GM10266 (cell line): ENCODE measurements around the gene KCNH2.

Experiments
- DNase-seq: peaks from one replicate; pipeline ENCODE4 v3.0.0; 2012; ENCODE audit errors: extremely low spot score
- TF ChIP-seq, protein P1 (sequence below): IDR thresholded peaks from 2 replicates; pipeline ENCODE4 v1.5.1; 2012; ENCODE audit warnings: mild to moderate bottlenecking, low read depth; ENCODE audit not compliant: control insufficient read depth, insufficient read depth; ENCODE audit errors: missing control alignments

KCNH2 gene

DNA sequence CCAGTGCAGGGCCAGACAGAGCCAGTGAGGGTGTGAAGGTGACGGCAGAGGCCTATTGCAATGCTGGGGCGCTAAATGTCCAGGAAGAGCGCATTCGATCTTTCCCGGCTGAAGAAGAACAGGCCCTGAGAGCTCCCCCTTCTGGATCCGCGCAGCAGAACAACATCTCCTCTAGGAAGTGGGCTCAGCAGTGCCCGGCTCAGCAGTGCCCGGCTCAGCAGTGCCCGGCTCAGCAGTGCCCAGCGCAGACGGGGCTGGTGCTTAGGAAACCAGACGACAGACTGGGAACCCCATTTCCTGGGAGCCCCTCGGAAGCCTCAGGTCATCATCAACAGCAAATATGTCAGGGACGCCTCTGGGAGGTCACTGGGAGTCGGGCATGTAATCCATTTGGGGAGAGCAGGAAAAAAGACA is 8.0 kb upstream of the KCNH2 start:
- peak; percentile 70 for DNase-seq
- TF ChIP-seq, protein P1, sequence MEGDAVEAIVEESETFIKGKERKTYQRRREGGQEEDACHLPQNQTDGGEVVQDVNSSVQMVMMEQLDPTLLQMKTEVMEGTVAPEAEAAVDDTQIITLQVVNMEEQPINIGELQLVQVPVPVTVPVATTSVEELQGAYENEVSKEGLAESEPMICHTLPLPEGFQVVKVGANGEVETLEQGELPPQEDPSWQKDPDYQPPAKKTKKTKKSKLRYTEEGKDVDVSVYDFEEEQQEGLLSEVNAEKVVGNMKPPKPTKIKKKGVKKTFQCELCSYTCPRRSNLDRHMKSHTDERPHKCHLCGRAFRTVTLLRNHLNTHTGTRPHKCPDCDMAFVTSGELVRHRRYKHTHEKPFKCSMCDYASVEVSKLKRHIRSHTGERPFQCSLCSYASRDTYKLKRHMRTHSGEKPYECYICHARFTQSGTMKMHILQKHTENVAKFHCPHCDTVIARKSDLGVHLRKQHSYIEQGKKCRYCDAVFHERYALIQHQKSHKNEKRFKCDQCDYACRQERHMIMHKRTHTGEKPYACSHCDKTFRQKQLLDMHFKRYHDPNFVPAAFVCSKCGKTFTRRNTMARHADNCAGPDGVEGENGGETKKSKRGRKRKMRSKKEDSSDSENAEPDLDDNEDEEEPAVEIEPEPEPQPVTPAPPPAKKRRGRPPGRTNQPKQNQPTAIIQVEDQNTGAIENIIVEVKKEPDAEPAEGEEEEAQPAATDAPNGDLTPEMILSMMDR: peak; percentile 75

DNA sequence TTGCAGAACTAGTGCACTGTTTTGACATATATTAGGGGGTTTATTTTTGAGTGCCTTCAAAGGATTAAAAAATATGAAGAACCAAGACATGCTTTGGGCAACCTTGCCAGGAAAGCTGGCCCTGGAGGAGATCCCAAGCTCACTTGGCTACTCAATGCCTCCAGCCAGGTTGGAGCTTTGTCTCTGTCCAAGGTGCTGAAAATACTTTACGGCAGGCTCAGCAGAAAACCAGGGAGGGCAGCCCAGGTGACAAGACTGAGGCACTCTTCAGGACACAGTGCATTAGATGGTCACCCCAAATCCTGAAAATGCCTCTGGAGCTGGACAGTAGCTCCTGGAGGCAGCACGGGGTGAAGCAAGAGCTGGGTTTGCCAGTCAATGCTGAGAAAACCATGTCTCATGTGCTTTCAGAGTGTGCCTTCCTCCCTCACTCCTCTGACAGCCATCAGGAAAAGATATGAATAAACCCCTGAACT is 5.8 kb upstream of the KCNH2 start:
- peak; percentile 63 for DNase-seq
- TF ChIP-seq, protein P1: no peak

DNA sequence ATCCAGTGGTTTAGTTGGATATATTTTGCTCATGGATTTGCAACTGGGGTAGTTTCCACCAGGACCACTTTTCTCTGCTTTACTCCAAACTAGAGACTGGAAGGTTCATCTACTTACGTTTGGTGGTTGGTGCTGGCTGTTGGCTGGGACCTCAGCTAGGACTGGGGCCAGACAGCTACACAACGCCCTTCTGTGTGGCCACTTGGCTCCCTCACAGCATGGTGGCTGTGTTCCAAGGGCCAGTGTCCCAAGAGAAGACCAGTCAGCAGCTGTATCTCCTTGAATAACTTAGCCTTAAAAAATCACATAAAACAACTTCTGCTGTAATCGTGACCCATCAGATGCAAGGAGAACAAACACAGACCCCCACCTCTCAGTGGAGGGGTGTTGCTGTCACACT is 4.2 kb upstream of the KCNH2 start:
- no peak for DNase-seq
- TF ChIP-seq, protein P1: no peak

DNA sequence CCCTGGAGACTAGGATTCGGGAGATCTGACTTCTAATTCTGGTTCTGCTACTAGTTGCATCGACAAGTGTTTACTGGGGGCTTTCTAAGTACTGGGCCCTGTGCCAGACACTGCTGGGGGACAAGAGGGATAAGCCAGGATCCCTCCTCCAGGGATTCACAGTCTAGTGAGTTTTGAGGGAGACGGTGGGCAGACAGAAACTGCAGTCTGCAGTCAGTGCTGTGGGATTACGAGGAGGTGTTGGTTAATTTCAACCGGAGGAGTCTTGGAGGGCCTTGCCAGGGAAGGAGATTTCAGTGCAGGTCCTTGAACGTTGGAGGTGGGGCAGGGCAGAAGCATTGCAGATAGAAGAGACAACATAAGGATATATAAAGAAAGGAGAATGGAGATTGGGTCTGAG is 3.5 kb upstream of the KCNH2 start:
- DNase-seq: no peak
- TF ChIP-seq, protein P1: no peak

DNA sequence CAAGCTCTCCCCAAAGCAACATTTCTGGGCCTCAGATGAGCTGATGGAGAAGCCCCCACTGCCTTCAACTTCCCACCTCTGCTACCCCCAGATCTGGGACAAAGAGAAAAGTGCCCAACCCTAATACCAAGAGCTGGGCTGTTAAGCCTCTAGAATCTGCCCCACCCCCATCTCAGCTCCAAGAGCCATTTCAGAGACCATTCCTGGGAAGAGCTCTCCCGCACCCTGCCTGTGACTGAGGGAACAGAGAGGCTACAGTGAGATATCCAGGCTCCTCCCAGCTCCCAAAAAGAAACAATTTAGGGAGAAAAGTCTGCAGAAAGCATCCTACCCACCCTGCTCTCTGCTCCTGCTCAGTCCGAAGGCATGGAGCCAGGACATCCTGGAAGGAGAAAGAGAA is 2.5 kb upstream of the KCNH2 start:
- TF ChIP-seq, protein P1: no peak
- DNase-seq: no peak

DNA sequence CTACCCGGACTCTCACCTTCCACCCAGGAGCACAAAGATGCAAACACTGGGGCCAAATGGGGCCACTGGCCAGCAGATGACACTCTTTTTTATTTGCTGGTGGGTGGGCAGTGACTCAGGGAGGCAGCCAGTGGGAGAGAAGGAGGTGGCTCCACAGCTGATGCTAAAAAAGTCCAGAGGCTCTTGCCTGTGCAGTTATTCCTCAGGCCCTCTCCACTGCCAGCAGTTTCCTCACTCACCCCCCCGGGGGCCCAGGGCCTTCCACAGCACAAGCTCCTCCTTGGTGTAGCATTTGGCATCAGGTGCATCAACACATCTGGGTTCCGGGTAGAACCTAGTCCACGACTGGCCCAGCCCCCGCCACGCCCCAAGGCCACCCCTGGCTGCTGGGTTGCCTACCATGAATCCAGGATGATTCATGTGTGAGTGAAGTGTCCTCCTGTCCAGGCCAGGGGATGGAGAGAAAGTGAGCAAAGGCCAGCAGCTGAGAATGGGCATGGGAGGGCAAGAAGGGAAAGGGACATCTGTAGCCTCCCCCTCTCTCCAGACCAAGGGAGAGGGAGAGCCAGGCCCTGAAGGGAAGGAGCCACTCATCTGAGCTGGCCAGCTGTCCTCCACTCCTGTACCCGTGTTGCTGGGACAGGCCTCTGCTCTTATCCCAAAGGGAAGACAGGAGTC is 1.7 kb upstream of the KCNH2 start:
- TF ChIP-seq, protein P1: no peak
- no peak for DNase-seq

DNA sequence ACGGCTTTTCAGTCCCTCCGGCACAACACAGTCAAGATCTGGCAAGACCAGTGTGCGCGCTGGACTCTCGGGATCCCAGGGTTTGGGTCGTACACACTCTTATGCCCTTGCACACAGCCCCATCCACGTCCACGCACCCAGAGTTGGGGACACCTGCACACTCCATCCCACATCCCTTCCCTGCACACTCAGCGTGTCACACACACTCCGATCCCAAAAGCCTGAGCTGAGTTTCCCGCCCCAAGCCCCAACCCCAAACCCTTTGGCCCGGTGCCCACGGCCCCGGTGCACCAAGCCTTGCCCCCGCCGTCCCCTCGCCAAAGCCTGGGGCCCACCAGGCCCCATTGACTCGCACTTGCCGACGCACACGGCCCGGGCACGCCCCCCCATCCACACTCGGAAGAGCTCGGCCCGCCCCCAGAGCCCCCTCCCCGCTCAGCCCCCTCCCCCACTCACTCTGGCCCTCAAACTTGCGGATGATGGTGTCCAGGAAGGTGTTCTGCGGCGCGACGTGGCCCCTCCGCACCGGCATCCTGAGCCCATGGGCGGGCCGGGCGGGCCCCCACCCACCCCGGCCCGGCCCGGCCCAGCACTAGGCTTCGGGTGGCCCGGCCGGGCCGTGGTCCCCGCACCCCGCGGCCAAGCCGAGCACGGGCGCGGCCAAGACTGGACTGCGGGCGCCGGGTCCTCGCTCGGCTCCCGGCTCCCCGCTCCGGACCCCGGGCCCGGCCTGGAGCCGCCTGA is 567 bp downstream of the KCNH2 start:
- no peak for DNase-seq
- TF ChIP-seq, protein P1: no peak
